ENCODE results near the gene TBCK.

TBCK gene

GRCh38 chr4:106289737-106290136 lies 26.3 kb downstream of the TBCK start:
- Histone ChIP-seq H2AFZ (ENCODE audit: low read length) (no peak overlapping the region), H3K4me2 (ENCODE audit: low read depth, low read length, poor library complexity, severe bottlenecking) (no peak overlapping the region), H3K79me2 (ENCODE audit: insufficient read depth, low read length) (no peaks in the 10 kb centered on the region), H3K9ac (ENCODE audit: low read depth, low read length, poor library complexity, severe bottlenecking) (no peak overlapping the region), H3F3A (ENCODE audit: low read depth) (no peaks in the 10 kb centered on the region), H3K27me3 (ENCODE audit: insufficient read depth, low read length, poor library complexity, severe bottlenecking) (no peaks in the 10 kb centered on the region), H3K36me3 (ENCODE audit: insufficient read depth, low read length) (peaks cover 24% of the 10 kb centered on the region), H3K4me1 (ENCODE audit: insufficient read depth, low read length, poor library complexity, severe bottlenecking) (no peaks in the 10 kb centered on the region), H4K20me1 (ENCODE audit: insufficient read depth, low read length, poor library complexity, severe bottlenecking) (no peaks in the 10 kb centered on the region), H3K4me3 (ENCODE audit: low read length, poor library complexity, severe bottlenecking) (no peak overlapping the region), H3K9me3 (ENCODE audit: insufficient read depth, low read depth, low read length) (no peaks in the 10 kb centered on the region), H3K9me2 (replicated peaks; ENCODE audit: low read depth, low read length) (no peaks in the 10 kb centered on the region)
- TF ChIP-seq, protein P1, sequence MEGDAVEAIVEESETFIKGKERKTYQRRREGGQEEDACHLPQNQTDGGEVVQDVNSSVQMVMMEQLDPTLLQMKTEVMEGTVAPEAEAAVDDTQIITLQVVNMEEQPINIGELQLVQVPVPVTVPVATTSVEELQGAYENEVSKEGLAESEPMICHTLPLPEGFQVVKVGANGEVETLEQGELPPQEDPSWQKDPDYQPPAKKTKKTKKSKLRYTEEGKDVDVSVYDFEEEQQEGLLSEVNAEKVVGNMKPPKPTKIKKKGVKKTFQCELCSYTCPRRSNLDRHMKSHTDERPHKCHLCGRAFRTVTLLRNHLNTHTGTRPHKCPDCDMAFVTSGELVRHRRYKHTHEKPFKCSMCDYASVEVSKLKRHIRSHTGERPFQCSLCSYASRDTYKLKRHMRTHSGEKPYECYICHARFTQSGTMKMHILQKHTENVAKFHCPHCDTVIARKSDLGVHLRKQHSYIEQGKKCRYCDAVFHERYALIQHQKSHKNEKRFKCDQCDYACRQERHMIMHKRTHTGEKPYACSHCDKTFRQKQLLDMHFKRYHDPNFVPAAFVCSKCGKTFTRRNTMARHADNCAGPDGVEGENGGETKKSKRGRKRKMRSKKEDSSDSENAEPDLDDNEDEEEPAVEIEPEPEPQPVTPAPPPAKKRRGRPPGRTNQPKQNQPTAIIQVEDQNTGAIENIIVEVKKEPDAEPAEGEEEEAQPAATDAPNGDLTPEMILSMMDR (conservative IDR thresholded peaks at IDR 0.05; ENCODE audit: low read length) = no peak
- no peak for TF ChIP-seq EZH2phosphoT487 (IDR thresholded peaks at IDR 0.05; ENCODE audit: borderline replicate concordance)

DNA sequence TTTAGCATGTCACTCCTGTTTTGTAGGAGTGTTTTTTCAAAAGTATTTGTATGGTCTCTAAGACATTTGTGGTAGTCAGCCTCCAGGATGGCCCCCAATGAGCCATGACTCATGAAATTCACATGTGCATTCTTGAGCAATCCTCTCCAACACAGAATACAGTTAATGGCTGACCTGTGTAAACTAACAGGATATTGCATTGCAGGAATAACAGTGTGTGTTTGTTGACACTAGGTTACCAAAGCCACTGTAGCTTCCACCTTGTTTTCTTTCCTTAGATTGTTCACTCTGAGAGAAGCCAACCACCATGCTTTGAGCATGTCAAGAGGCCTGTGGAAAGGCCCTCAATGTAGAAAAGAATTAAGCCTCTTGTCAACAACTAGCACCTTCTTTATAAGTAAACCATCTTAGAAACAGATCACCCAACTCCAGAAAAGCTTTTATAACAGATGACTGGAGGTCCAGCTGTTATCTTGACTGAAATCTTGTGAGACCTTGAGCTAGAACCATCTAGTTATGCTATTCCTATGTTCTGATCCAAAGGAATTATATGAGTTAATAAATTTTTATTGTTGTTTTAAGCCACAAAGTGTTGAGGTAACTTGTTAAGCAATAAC lies 28.5 kb downstream of the TBCK start:
- no peaks in the 10 kb centered on the region for H3K9me3 ChIP-seq (ENCODE audit: insufficient read depth, low read depth, low read length)
- H3F3A ChIP-seq (ENCODE audit: low read depth) = no peaks in the 10 kb centered on the region
- H2AFZ ChIP-seq (ENCODE audit: low read length) = no peak overlapping the region
- H4K20me1 ChIP-seq (ENCODE audit: insufficient read depth, low read length, poor library complexity, severe bottlenecking) = no peaks in the 10 kb centered on the region
- H3K27me3 ChIP-seq (ENCODE audit: insufficient read depth, low read length, poor library complexity, severe bottlenecking) = no peaks in the 10 kb centered on the region
- no peaks in the 10 kb centered on the region for H3K4me1 ChIP-seq (ENCODE audit: insufficient read depth, low read length, poor library complexity, severe bottlenecking)
- H3K79me2 ChIP-seq (ENCODE audit: insufficient read depth, low read length) = no peaks in the 10 kb centered on the region
- H3K9ac ChIP-seq (ENCODE audit: low read depth, low read length, poor library complexity, severe bottlenecking) = no peak overlapping the region
- no peak for TF ChIP-seq EZH2phosphoT487 (IDR thresholded peaks at IDR 0.05; ENCODE audit: borderline replicate concordance)
- TF ChIP-seq, protein P1 (conservative IDR thresholded peaks at IDR 0.05; ENCODE audit: low read length) = no peak
- H3K4me3 ChIP-seq (ENCODE audit: low read length, poor library complexity, severe bottlenecking) = no peak overlapping the region
- H3K4me2 ChIP-seq (ENCODE audit: low read depth, low read length, poor library complexity, severe bottlenecking) = no peak overlapping the region
- H3K9me2 ChIP-seq (replicated peaks; ENCODE audit: low read depth, low read length) = no peaks in the 10 kb centered on the region
- H3K36me3 ChIP-seq (ENCODE audit: insufficient read depth, low read length) = peaks cover 10% of the 10 kb centered on the region

- TF ChIP-seq, protein P1 (conservative IDR thresholded peaks at IDR 0.05; ENCODE audit: low read length) = no peak
- TF ChIP-seq EZH2phosphoT487 (IDR thresholded peaks at IDR 0.05; ENCODE audit: borderline replicate concordance) = no peak
- no peaks in the 10 kb centered on the region for H3K27me3 ChIP-seq (ENCODE audit: insufficient read depth, low read length, poor library complexity, severe bottlenecking)
- no peaks in the 10 kb centered on the region for H3K9me2 ChIP-seq (replicated peaks; ENCODE audit: low read depth, low read length)
- H3K9me3 ChIP-seq (ENCODE audit: insufficient read depth, low read depth, low read length) = no peaks in the 10 kb centered on the region
- H2AFZ ChIP-seq (ENCODE audit: low read length) = no peak overlapping the region
- H3K4me1 ChIP-seq (ENCODE audit: insufficient read depth, low read length, poor library complexity, severe bottlenecking) = no peaks in the 10 kb centered on the region
- H3K4me3 ChIP-seq (ENCODE audit: low read length, poor library complexity, severe bottlenecking) = no peak overlapping the region
- no peaks in the 10 kb centered on the region for H3F3A ChIP-seq (ENCODE audit: low read depth)
- no peaks in the 10 kb centered on the region for H3K79me2 ChIP-seq (ENCODE audit: insufficient read depth, low read length)
- H3K36me3 ChIP-seq (ENCODE audit: insufficient read depth, low read length) = peaks cover 6% of the 10 kb centered on the region
- H4K20me1 ChIP-seq (ENCODE audit: insufficient read depth, low read length, poor library complexity, severe bottlenecking) = no peaks in the 10 kb centered on the region
- H3K9ac ChIP-seq (ENCODE audit: low read depth, low read length, poor library complexity, severe bottlenecking) = no peak overlapping the region
- no peak overlapping the region for H3K4me2 ChIP-seq (ENCODE audit: low read depth, low read length, poor library complexity, severe bottlenecking)
These were observed 29.4 kb downstream of the TBCK start for GRCh38 chr4:106286611-106287010.

All from Loucy (cell line).